HG02678 (cell line): ENCODE results near the gene SLC2A10.

Experiments
- ATAC-seq: cut with Tn5 transposase; IDR thresholded peaks from one replicate; pipeline ENCODE4 v1.9.1; 2021; ENCODE audit warnings: mild to moderate bottlenecking, moderate library complexity; ENCODE audit not compliant: unreplicated experiment

SLC2A10 gene

DNA sequence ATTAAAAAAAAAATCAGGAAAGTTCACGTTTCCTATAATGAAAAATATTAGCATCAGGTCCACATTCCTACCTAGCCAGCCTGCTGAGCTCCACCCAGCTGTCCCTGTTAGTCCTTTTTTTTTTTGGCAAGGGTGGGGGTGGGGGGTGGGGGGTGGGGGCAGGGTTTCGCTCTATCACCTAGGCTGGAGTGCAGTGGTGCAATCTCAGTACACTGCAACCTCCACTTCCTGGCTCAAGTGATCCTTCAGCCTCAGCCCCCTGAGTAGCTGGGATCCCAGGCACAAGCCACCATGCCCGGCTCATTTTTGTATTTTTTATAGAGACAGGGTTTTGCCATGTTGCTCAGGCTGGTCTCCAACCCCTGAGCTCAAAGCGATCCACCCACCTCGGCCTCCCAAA, 7.5 kb upstream of the SLC2A10 start:
- no peak for ATAC-seq

- no peak for ATAC-seq
Observed at GRCh38 chr20:46702447-46703203, 6.8 kb upstream of the SLC2A10 start.

DNA sequence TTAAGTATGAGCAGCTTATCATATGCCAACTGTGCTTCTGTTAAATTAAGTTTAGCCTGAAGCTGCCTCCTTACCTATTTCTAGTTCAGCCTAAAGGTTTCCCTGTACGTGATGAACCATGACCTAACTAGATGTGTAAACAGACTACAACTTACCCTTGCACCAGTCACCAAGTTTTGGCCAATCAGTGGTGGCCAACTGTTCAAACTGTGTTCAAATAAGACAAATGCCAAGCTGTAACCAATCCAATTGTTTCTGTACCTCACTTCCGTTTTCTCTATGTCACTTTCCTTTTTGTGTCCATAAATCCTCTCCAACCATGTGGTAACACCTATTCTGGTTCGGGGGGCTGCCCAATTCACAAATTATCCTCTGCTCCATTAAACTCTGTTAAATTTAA, 6.0 kb upstream of the SLC2A10 start:
- ATAC-seq: no peak

DNA sequence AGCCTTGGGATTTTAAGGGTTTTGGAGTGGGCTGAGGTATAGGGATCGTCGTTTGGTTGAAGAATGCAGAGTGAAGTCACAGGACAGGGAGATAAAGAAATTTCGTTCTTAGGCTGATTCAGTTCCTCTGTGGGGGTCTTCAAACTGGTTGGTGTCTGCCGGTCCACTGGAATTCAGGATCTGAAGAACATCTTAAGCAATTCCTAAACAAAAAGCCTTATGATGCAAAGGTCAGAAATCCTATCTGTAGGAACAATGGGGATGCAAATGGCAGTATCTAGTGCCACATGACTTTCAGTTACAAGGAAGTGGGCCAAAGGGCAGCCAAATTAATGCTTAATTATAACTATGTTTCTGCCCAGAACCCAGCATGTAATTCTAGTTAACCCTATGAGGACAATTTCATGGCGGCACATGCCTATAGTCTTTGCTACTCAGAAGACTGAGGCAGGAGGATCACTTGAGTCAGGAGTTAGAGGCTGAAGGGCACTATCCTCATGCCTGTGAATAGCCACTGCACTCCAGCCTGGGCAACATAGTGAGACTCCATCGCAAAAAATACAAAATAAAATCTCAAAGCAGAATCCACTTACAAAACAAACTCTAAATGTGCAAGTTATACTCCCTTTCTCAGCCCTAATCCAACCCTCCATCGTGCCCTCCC, 4.6 kb upstream of the SLC2A10 start:
- ATAC-seq: no peak

GRCh38 chr20:46705378-46705729, 4.1 kb upstream of the SLC2A10 start:
- no peak for ATAC-seq

- ATAC-seq: no peak
Observed at GRCh38 chr20:46706242-46706641, 3.2 kb upstream of the SLC2A10 start.

DNA sequence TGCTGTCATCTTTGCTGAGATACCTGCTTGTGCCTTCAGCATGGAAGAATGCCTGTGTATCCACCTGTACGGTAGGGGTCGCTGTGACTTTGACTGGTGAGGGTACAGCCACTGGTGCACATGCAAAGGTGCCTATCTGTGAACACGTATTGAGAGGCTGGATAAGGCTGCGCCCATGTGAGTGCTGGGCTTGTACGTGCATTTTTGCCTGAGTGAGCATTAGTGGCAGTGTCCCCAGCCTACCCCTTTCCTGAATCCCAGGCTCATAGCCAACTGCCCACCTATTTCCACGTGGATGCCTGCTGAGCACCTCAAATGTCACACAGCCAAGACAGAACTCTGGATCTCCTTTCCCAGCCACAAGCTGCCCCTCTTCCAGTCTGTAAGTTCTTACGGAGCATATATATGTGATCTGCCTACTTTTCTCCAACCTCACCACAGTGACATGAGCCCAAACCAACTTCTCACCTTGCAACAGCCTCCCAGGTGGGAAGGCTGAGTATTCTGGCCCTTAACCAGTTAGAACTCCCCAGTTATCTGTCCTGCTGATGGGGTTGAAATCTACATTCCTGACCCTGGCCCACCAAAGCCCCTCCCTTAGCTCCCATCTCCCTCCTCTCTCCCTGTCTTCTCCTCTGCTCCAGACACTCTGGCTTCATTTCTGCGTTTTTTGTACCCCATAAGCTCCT, 1.1 kb upstream of the SLC2A10 start:
- ATAC-seq: no peak

DNA sequence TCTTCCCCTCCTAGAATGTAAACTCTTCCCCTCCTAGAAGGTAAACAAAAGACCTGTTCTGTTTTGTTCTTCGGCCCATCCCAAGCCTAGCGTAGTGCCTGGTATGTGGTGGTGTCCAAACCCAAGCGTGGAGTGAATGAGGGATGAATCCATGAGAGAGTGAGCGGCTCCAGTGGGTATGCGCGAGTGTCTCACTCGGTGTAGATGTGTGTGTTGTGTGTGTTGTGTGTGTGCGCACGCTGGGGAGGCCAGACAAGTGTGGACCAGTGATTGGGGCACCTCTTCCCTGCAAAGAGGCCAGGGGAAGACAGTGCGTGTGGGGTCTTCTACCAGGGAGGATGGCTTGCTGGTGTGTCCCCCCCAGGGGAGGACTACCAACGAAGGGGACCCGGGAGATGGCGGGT, 392 bp upstream of the SLC2A10 start:
- ATAC-seq: no peak

GRCh38 chr20:46710153-46710913, 884 bp downstream of the SLC2A10 start:
- no peak for ATAC-seq

GRCh38 chr20:46712056-46712636, 2.7 kb downstream of the SLC2A10 start:
- no peak for ATAC-seq

GRCh38 chr20:46713957-46714834, 4.7 kb downstream of the SLC2A10 start:
- no peak for ATAC-seq

- no peak for ATAC-seq
Observed at GRCh38 chr20:46715292-46715756, 5.9 kb downstream of the SLC2A10 start.

DNA sequence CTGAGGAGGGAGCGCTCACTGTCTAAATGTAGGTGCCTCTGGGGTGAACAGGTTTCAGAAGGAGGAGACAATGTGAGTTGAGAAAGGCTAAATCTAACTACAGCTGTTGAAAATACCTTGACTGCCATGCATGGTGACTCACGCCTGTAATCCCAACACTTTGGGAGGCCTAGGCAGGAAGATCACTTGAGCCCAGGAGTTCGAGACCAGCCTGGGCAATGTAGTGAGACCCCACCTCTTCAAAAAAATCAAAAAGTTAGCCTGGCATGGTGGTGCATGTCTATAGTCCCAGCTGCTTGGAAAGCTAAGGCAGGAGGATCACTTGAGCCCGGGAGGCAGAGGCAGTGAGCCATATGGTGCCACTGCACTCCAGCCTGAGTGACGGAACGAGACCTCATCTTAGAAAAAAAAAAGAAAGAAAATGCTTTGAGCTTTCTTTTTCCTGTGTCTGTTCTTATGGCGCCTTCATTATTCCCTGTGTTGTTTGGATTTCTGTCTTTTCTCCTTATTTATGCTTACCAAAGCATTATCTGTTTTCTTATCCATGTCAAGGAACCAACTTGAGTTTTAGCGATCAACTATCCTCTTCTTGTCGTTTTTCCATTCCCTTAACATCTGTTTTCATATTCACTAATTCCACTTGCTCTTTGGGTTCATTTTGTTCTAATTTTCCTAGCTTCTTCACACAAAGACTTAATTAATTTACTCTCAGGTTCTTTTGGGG, 8.5 kb downstream of the SLC2A10 start:
- no peak for ATAC-seq

GRCh38 chr20:46720019-46720418, 10.6 kb downstream of the SLC2A10 start:
- ATAC-seq: no peak

DNA sequence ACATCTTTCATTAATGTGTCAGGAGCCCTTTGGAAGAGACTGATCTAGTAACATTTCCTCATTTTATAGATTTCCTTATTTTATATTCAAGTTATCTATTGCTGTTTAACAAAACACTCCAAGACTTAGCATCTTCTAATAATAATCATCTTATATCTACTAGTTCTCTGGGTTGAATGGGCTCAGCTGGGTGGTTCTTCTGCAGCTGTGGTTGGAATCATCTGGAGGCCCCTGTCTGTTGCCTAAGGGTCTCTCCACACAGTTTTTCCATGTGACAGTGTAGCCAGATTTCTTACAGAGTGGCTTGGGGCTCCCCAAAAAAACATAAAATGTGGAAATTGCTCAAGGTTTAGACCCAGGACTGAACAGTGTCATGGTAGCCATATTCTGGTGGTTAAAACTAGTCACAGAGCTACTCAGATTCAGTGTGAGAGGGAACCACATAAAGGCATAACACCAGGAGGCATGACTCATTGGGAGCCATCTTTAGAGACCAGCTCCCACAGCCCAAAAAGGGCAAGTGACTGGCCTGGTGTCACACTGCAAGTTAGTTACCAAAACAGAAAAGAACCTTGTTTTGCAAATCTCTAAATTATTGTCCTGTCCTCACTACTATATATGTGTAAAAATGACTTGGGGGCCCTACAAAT, 11.5 kb downstream of the SLC2A10 start:
- ATAC-seq: no peak

- ATAC-seq: no peak
Observed at GRCh38 chr20:46721476-46721875, 12.0 kb downstream of the SLC2A10 start.

GRCh38 chr20:46722450-46722849, 13.0 kb downstream of the SLC2A10 start:
- ATAC-seq: no peak

DNA sequence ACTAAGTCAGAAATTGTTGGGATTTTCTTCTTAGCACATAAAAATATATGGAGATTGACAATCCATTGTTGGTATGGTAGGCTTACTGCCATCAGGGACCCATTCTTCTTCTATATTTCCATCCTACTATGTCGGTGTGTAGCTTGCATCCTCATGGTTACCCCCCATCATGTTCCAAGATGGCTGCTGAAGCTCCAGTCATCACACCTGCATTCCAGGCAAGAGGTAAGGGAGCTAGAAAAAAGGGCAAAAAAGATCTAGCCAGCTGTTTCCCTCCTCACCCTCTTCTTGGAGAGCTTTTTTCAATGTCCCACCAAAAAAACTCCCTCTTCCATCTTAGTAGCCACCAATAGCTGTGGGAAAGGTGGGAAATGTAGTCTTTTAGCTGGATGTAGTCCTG, 13.6 kb downstream of the SLC2A10 start:
- ATAC-seq: no peak
